Smooth muscle cell (in vitro differentiated cells): ENCODE data around the gene ANKHD1. TPM values are rescaled to one million over a fixed set of nuclear protein-coding genes. Genes with fewer than 3 reads are reported as not detected.

Experiments
- DNase-seq: peaks from one replicate; lab custom pipeline; 2025; ENCODE audit not compliant: unreplicated experiment; lab: John Stamatoyannopoulos, UW
- H2AFZ ChIP-seq: fragments of 200-600 bp; sonication (generic); 2 replicates; pipeline ENCODE4 v1.6.0; 2016; ENCODE audit warnings: antibody characterized with exemption, low read depth, mild to moderate bottlenecking
- H3F3A ChIP-seq: fragments of 200-600 bp; sonication (generic); 2 replicates; pipeline ENCODE4 v1.6.0; 2017; ENCODE audit warnings: antibody characterized with exemption, low read depth
- H3K27ac ChIP-seq: fragments of 200-600 bp; sonication (generic); 2 replicates; pipeline ENCODE4 v1.5.1; 2016; ENCODE audit warnings: low read depth, mild to moderate bottlenecking
- H3K27me3 ChIP-seq: fragments of 200-600 bp; sonication (generic); 2 replicates; pipeline ENCODE4 v1.6.1; 2016; ENCODE audit warnings: low read depth, mild to moderate bottlenecking
- H3K36me3 ChIP-seq: fragments of 200-600 bp; sonication (generic); 2 replicates; pipeline ENCODE4 v1.5.1; 2016; ENCODE audit warnings: low read depth
- H3K4me1 ChIP-seq: fragments of 200-600 bp; sonication (generic); 2 replicates; pipeline ENCODE4 v1.5.1; 2016; ENCODE audit warnings: low read depth
- H3K4me2 ChIP-seq: fragments of 200-600 bp; sonication (generic); 2 replicates; pipeline ENCODE4 v1.6.0; 2016; ENCODE audit warnings: mild to moderate bottlenecking
- H3K4me3 ChIP-seq: fragments of 200-600 bp; sonication (generic); 2 replicates; pipeline ENCODE4 v1.5.1; 2016; ENCODE audit warnings: mild to moderate bottlenecking
- H3K79me2 ChIP-seq: fragments of 200-600 bp; sonication (generic); 2 replicates; pipeline ENCODE4 v1.6.0; 2016; ENCODE audit warnings: low read depth, mild to moderate bottlenecking
- H3K9ac ChIP-seq: fragments of 200-600 bp; sonication (generic); 2 replicates; pipeline ENCODE4 v1.6.0; 2016; ENCODE audit warnings: low read depth
- H3K9me3 ChIP-seq: fragments of 200-600 bp; sonication (generic); replicated peaks from 2 replicates; pipeline ENCODE4 v1.5.1; 2016; ENCODE audit warnings: low read depth
- H4K20me1 ChIP-seq: fragments of 200-600 bp; sonication (generic); 2 replicates; pipeline ENCODE4 v1.6.0; 2016; ENCODE audit warnings: low read depth
- WGBS: methylation state at CpG from one replicate; pipeline ENCODE4 v1.1.7; 2016; ENCODE audit warnings: low lambda C conversion rate; 5-methylcytosine and 5-hydroxymethylcytosine counted together
- polyA plus RNA-seq: library from polyadenylated mRNA; unstranded; fragments of >200 nt; fragmentation: Nextera tagmentation; extraction: Ambion mirVana; gene quantifications from 2 replicates; pipeline ENCODE4 v1.2.1, GENCODE V29; 2016
- total RNA-seq: library from RNA; depleted of rRNA; stranded (reverse); fragments of >200 nt; gene quantifications from 2 replicates; pipeline ENCODE4 v1.2.3, GENCODE V29; 2014
- TF ChIP-seq, protein P1 (sequence below): fragments of 200-600 bp; sonication (generic); IDR thresholded peaks from 2 replicates; pipeline ENCODE4 v1.5.1; 2017; ENCODE audit warnings: borderline replicate concordance, mild to moderate bottlenecking, antibody characterized with exemption; ENCODE audit not compliant: insufficient read depth, poor library complexity, severe bottlenecking

The ANKHD1 gene
- total and polyA plus RNA-seq, 2 experiments from 2014 or later: 37.9 to 56.1 TPM

- 78% methylated on average over 2 of the region's 2 CpGs for WGBS
- H3K36me3 ChIP-seq: no peaks in the 10 kb centered on the region
- TF ChIP-seq, protein P1, sequence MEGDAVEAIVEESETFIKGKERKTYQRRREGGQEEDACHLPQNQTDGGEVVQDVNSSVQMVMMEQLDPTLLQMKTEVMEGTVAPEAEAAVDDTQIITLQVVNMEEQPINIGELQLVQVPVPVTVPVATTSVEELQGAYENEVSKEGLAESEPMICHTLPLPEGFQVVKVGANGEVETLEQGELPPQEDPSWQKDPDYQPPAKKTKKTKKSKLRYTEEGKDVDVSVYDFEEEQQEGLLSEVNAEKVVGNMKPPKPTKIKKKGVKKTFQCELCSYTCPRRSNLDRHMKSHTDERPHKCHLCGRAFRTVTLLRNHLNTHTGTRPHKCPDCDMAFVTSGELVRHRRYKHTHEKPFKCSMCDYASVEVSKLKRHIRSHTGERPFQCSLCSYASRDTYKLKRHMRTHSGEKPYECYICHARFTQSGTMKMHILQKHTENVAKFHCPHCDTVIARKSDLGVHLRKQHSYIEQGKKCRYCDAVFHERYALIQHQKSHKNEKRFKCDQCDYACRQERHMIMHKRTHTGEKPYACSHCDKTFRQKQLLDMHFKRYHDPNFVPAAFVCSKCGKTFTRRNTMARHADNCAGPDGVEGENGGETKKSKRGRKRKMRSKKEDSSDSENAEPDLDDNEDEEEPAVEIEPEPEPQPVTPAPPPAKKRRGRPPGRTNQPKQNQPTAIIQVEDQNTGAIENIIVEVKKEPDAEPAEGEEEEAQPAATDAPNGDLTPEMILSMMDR: no peak
- H3K4me3 ChIP-seq: no peak overlapping the region
- peaks cover 17% of the 10 kb centered on the region for H3K4me1 ChIP-seq
- H3K27ac ChIP-seq: peak overlapping the region; percentile 43
- H3K9me3 ChIP-seq: no peaks in the 10 kb centered on the region
- peaks cover 72% of the 10 kb centered on the region for H4K20me1 ChIP-seq
- no peak overlapping the region for H3K4me2 ChIP-seq
- DNase-seq: no peak
- no peak overlapping the region for H3K9ac ChIP-seq
- no peaks in the 10 kb centered on the region for H3K27me3 ChIP-seq
- H3K79me2 ChIP-seq: peaks cover 47% of the 10 kb centered on the region
- no peak overlapping the region for H2AFZ ChIP-seq
- H3F3A ChIP-seq: peaks cover 15% of the 10 kb centered on the region
These were observed 152.0 kb downstream of the ANKHD1 start for GRCh38 chr5:140553657-140554056.

DNA sequence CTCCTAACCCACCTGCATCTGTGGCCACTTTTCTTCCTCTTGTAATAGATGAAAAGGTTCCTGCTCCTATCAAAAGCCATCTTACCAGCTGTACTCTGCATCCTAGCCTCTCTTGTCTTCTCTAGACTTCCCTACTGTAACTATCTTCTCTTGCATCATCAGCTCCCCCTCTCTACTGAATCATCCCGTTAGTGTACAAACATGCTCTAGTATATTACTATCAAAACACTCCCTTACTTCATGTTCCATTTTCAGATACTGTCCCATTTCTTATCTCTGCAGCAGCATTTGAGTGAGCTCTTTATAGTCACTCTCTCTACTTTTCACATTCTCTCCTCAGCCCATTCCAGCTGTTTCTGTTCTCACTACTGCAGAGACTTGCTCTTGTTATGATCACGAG lies 152.8 kb downstream of the ANKHD1 start:
- H3K9ac ChIP-seq: no peak overlapping the region
- no peaks in the 10 kb centered on the region for H3K9me3 ChIP-seq
- no peaks in the 10 kb centered on the region for H3K27me3 ChIP-seq
- no peak overlapping the region for H3K4me3 ChIP-seq
- H4K20me1 ChIP-seq: peaks cover 64% of the 10 kb centered on the region
- peaks cover 17% of the 10 kb centered on the region for H3K4me1 ChIP-seq
- peaks cover 15% of the 10 kb centered on the region for H3F3A ChIP-seq
- H3K36me3 ChIP-seq: no peaks in the 10 kb centered on the region
- WGBS: 52% methylated on average over 2 of the region's 2 CpGs
- H2AFZ ChIP-seq: no peak overlapping the region
- H3K79me2 ChIP-seq: peaks cover 47% of the 10 kb centered on the region
- H3K4me2 ChIP-seq: peak overlapping the region; percentile 100
- peak overlapping the region; percentile 43 for H3K27ac ChIP-seq
- no peak for DNase-seq
- TF ChIP-seq, protein P1: no peak

DNA sequence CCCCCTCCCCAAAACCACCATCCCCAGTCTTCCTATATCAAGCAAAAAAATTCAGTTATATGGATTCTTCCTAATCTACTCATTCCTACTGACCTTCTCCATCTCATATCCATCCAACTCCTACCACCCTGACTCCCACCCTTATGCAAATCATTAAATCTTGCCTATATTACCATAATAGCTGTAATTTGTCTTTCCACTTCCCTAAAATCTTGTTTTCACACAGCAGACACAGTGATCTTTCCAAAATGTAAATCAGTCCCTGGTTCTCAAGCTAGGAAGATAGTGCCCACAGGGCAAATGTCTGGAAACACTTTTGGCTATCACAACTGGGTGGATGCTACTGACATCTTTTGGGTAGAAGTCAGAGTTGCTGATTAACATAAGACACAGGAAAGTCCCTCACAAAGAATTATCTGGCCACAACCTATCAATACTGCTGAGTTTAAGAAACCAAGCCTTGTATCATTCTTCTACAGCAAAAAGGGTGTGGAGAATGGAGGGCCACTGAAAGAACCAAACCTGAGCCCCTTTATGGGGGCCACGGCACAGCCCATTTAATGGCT lies 154.2 kb downstream of the ANKHD1 start:
- Histone ChIP-seq H3K9me3 (no peaks in the 10 kb centered on the region), H3K4me3 (peak overlapping the region; percentile 79), H2AFZ (no peak overlapping the region), H4K20me1 (peaks cover 51% of the 10 kb centered on the region), H3F3A (peaks cover 7% of the 10 kb centered on the region), H3K27ac (peak overlapping the region; percentile 86), H3K36me3 (no peaks in the 10 kb centered on the region), H3K27me3 (no peaks in the 10 kb centered on the region), H3K4me2 (peak overlapping the region; percentile 100), H3K79me2 (peaks cover 47% of the 10 kb centered on the region), H3K9ac (peak overlapping the region; percentile 98), H3K4me1 (peaks cover 17% of the 10 kb centered on the region)
- DNase-seq: no peak
- 84% methylated on average over 1 of the region's 1 CpG for WGBS
- TF ChIP-seq, protein P1: no peak

- Histone ChIP-seq H2AFZ (no peak overlapping the region), H3K4me2 (peak overlapping the region; percentile 100), H3K36me3 (no peaks in the 10 kb centered on the region), H3K4me1 (peaks cover 17% of the 10 kb centered on the region), H4K20me1 (peaks cover 45% of the 10 kb centered on the region), H3F3A (peaks cover 3% of the 10 kb centered on the region), H3K9me3 (no peaks in the 10 kb centered on the region), H3K27ac (peak overlapping the region; percentile 86), H3K4me3 (peak overlapping the region; percentile 79), H3K27me3 (no peaks in the 10 kb centered on the region), H3K9ac (peak overlapping the region; percentile 98), H3K79me2 (peaks cover 47% of the 10 kb centered on the region)
- TF ChIP-seq, protein P1: no peak
- no peak for DNase-seq
- 6% methylated on average over 6 of the region's 6 CpGs for WGBS
These were observed 154.8 kb downstream of the ANKHD1 start for GRCh38 chr5:140556438-140556837.
